PFSK-1 (cell line): Measurements from ENCODE around the gene NACC2.

Experiments used
- POLR2AphosphoS5 ChIP-seq: IDR thresholded peaks from 2 replicates; pipeline ENCODE4 v1.6.1; 2012; ENCODE audit warnings: low read depth, mild to moderate bottlenecking, control low read depth, low read length, moderate library complexity
- SIN3A ChIP-seq: IDR thresholded peaks from 2 replicates; pipeline ENCODE4 v1.6.1; 2012; ENCODE audit warnings: mild to moderate bottlenecking, low read length, moderate library complexity, borderline replicate concordance; ENCODE audit not compliant: insufficient read depth
- TAF1 ChIP-seq: IDR thresholded peaks from 2 replicates; pipeline ENCODE4 v1.6.1; 2012; ENCODE audit warnings: low read length, control low read depth, borderline replicate concordance; ENCODE audit not compliant: insufficient read depth
- TF ChIP-seq, protein P1 (sequence below), 2 experiments: IDR thresholded peaks; 2 replicates each; pipeline versions ENCODE4 v1.6.1 to v1.8.0; 2011 to 2012; ENCODE audit warnings: low read depth in 2 of 2, low read length in 2 of 2, control low read depth in 1 of 2, inconsistent platforms in 1 of 2, mild to moderate bottlenecking in 1 of 2, moderate library complexity in 1 of 2; ENCODE audit not compliant: insufficient read depth in 1 of 2

DNA sequence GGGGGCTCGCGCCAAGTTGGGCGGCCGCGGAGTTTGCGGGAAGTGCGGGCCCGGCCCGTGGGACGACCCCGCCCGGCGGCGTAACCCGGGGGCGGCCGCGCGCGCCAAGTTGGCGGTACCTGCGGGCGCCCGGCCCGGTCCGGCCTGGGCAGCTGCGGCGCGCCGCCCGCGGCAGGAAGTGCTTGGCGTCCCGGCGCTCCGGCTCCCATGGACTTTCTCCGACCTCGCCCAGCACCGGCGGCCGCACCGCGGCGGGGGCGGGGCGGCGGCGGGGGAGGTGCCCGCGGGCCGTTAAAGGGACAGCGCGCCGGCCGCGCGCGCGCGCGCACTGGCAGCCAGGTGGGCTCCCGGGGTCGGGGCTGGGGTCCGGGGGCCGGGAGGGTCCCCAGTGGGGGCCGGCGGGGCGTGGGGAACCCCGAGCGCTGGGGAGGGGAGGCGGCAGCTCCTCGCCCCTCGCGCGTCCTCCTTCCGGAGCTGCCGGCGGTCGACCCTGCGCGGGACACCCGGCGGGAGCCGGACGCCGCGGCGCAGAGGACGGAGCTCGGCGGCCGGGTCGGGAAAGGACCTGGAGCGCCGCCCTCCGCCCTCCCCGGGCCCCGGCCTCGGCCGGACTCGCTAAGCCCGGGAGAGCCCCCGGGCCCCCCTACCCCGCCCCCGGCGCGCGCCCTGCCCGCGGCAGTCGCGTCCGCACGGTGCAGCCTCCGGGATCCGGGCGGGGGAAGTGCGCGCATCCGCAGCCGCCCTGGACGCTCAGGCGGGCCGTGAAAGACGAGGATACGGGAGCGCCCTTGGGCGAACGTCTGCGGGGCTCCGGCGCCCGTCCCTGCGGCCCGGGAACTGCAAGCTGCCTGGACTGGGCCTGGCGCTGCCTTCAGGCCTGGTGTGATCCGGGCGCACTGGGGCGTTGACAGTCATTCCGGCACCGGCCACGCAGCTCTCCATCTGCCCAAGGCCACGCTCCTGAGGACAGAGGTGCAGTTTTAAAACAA lies at the start of gene NACC2:
- TF ChIP-seq, protein P1, sequence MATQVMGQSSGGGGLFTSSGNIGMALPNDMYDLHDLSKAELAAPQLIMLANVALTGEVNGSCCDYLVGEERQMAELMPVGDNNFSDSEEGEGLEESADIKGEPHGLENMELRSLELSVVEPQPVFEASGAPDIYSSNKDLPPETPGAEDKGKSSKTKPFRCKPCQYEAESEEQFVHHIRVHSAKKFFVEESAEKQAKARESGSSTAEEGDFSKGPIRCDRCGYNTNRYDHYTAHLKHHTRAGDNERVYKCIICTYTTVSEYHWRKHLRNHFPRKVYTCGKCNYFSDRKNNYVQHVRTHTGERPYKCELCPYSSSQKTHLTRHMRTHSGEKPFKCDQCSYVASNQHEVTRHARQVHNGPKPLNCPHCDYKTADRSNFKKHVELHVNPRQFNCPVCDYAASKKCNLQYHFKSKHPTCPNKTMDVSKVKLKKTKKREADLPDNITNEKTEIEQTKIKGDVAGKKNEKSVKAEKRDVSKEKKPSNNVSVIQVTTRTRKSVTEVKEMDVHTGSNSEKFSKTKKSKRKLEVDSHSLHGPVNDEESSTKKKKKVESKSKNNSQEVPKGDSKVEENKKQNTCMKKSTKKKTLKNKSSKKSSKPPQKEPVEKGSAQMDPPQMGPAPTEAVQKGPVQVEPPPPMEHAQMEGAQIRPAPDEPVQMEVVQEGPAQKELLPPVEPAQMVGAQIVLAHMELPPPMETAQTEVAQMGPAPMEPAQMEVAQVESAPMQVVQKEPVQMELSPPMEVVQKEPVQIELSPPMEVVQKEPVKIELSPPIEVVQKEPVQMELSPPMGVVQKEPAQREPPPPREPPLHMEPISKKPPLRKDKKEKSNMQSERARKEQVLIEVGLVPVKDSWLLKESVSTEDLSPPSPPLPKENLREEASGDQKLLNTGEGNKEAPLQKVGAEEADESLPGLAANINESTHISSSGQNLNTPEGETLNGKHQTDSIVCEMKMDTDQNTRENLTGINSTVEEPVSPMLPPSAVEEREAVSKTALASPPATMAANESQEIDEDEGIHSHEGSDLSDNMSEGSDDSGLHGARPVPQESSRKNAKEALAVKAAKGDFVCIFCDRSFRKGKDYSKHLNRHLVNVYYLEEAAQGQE (IDR thresholded peaks at IDR 0.05; ENCODE audit: insufficient read depth in 1 of 2, low read depth in 2 of 2, low read length in 2 of 2), result no peak
- TF ChIP-seq SIN3A (no peak), POLR2AphosphoS5 (no peak), TAF1 (no peak)
